ENCODE data around the gene CCDC86. TPM values are rescaled to one million over a fixed set of nuclear protein-coding genes. Genes with fewer than 3 reads are reported as not detected.

CCDC86 gene
- total RNA-seq, 2 experiments from 2014 or later: 8.0 to 9.0 TPM

GRCh38 chr11:60866911-60867870, 25.3 kb downstream of the CCDC86 start, which contains the start of gene ZP1:
Gene ZP1, plus strand, starts transcription at chr11:60867542. Its CDS starts 20 bp downstream, at chr11:60867562.
- CTCF ChIA-PET: no interaction called here
- H3K4me1 ChIP-seq (ENCODE audit: insufficient read depth, low read length): peaks cover 11% of the 10 kb centered on the region
- Mint-ChIP-seq H3K4me3 (no peak within 1 kb of the TSS), H3K9me3 (no peaks in the 10 kb centered on the region), H3K36me3 (ENCODE audit: low read depth) (no peaks in the 10 kb centered on the region), H3K4me1 (ENCODE audit: low read depth) (no peaks in the 10 kb centered on the region), H3K27ac (no peak within 1 kb of the TSS), H3K27me3 (no peaks in the 10 kb centered on the region)
- no peak within 1 kb of the TSS for H3K27ac ChIP-seq (ENCODE audit: low read depth in 1 of 2, low read length in 2 of 2)
- H3K4me3 ChIP-seq (ENCODE audit: low read length): no peak within 1 kb of the TSS
- intact Hi-C loops (cut with DNase I, micrococcal nuclease): no loop called here
- no peaks in the 10 kb centered on the region for H3K9me3 ChIP-seq (ENCODE audit: control insufficient read depth in 1 of 2, insufficient read depth in 1 of 2, low read length in 2 of 2)
- no peaks in the 10 kb centered on the region for H3K36me3 ChIP-seq (ENCODE audit: insufficient read depth, low read length)
- no peaks in the 10 kb centered on the region for H3K27me3 ChIP-seq (ENCODE audit: control insufficient read depth in 1 of 2, insufficient read depth in 2 of 2, low read length in 2 of 2)
- DNase-seq (no peak), ATAC-seq (ENCODE audit: poor library complexity) (no peak)
- TF ChIP-seq CTCF (IDR thresholded peaks at IDR 0.05): no peak
- POLR2A ChIA-PET: no interaction called here

GRCh38 chr11:60867871-60868681, 26.2 kb downstream of the CCDC86 start:
- H3K9me3 ChIP-seq (ENCODE audit: control insufficient read depth in 1 of 2, insufficient read depth in 1 of 2, low read length in 2 of 2): no peaks in the 10 kb centered on the region
- Mint-ChIP-seq H3K36me3 (ENCODE audit: low read depth) (no peaks in the 10 kb centered on the region), H3K4me1 (ENCODE audit: low read depth) (peaks cover 4% of the 10 kb centered on the region), H3K27me3 (no peaks in the 10 kb centered on the region), H3K27ac (no peak overlapping the region), H3K4me3 (no peak overlapping the region), H3K9me3 (no peaks in the 10 kb centered on the region)
- DNase-seq (no peak), ATAC-seq (ENCODE audit: poor library complexity) (no peak)
- no peaks in the 10 kb centered on the region for H3K27me3 ChIP-seq (ENCODE audit: control insufficient read depth in 1 of 2, insufficient read depth in 2 of 2, low read length in 2 of 2)
- H3K27ac ChIP-seq (ENCODE audit: low read depth in 1 of 2, low read length in 2 of 2): no peak overlapping the region
- ChIA-PET CTCF (interaction anchor here (0.5 to 0.7 kb wide), 2 partner anchors 32 to 303 kb away, joined by 3 to 4 read pairs; no protein-coding TSS in a partner anchor), POLR2A (no interaction called here)
- no peak overlapping the region for H3K4me3 ChIP-seq (ENCODE audit: low read length)
- H3K4me1 ChIP-seq (ENCODE audit: insufficient read depth, low read length): peaks cover 18% of the 10 kb centered on the region
- TF ChIP-seq CTCF (IDR thresholded peaks at IDR 0.05): no peak
- intact Hi-C loops (cut with DNase I, micrococcal nuclease): no loop called here
- H3K36me3 ChIP-seq (ENCODE audit: insufficient read depth, low read length): no peaks in the 10 kb centered on the region

GRCh38 chr11:60868682-60869450, 27.0 kb downstream of the CCDC86 start:
- H3K36me3 ChIP-seq (ENCODE audit: insufficient read depth, low read length): no peaks in the 10 kb centered on the region
- Mint-ChIP-seq H3K9me3 (no peaks in the 10 kb centered on the region), H3K4me1 (ENCODE audit: low read depth) (peaks cover 7% of the 10 kb centered on the region), H3K27ac (no peak overlapping the region), H3K27me3 (no peaks in the 10 kb centered on the region), H3K4me3 (no peak overlapping the region), H3K36me3 (ENCODE audit: low read depth) (no peaks in the 10 kb centered on the region)
- DNase-seq (no peak), ATAC-seq (ENCODE audit: poor library complexity) (no peak)
- H3K27ac ChIP-seq (ENCODE audit: low read depth in 1 of 2, low read length in 2 of 2): no peak overlapping the region
- H3K27me3 ChIP-seq (ENCODE audit: control insufficient read depth in 1 of 2, insufficient read depth in 2 of 2, low read length in 2 of 2): no peaks in the 10 kb centered on the region
- H3K4me1 ChIP-seq (ENCODE audit: insufficient read depth, low read length): peaks cover 20% of the 10 kb centered on the region
- H3K4me3 ChIP-seq (ENCODE audit: low read length): no peak overlapping the region
- intact Hi-C loops (cut with DNase I, micrococcal nuclease): no loop called here
- no peaks in the 10 kb centered on the region for H3K9me3 ChIP-seq (ENCODE audit: control insufficient read depth in 1 of 2, insufficient read depth in 1 of 2, low read length in 2 of 2)
- CTCF ChIA-PET: interaction anchor here (0.5 kb wide), 1 partner anchor 302 kb away, joined by 3 read pairs; no protein-coding TSS in a partner anchor
- POLR2A ChIA-PET: no interaction called here
- no peak for TF ChIP-seq CTCF (IDR thresholded peaks at IDR 0.05)

Measured in CD4-positive, alpha-beta T cell (primary cell).